K562 (cell line): ENCODE results near the gene ZNF32. TPM values are rescaled to one million over a fixed set of nuclear protein-coding genes. Genes with fewer than 3 reads are reported as not detected.

Experiments used
- ATAC-seq: fragments of 200-7000 bp; cut with Tn5 transposase; 3 replicates; pipeline ENCODE4 v1.9.1; 2020; ENCODE audit warnings: moderate library complexity
- BruUV-seq: library from RNA; stranded (reverse); fragments of 400-500 nt; replicated peaks from 2 replicates; lab custom pipeline; 2021; lab: Mats Ljungman, UMichigan
- CTCF ChIA-PET: fragments of 300-600 bp; formaldehyde crosslinking; extraction: SDS; loops from one replicate; lab custom pipeline; 2021; ENCODE audit warnings: low intra/inter-chr PET ratio; lab: Yijun Ruan, JAX
- POLR2A ChIA-PET: fragments of 300-600, 350-650 bp; sonication (Branson Sonifier 250); formaldehyde crosslinking; extraction: SDS; loops from one replicate; lab custom pipeline; 2021; ENCODE audit warnings: antibody characterized with exemption, inconsistent platforms; lab: Yijun Ruan, JAX
- DNase-seq, 4 experiments: peaks; one replicate each; pipeline versions ENCODE4 v3.0.0 to v3.0.0-alpha.2; 2011 to 2018; ENCODE audit warnings: low spot score in 3 of 4, mixed read lengths in 3 of 4; ENCODE audit errors: extremely low read depth in 1 of 4
- FAIRE-seq: peaks from 2 replicates; lab custom pipeline; 2011; peaks lifted over from hg19 to GRCh38; lab: Jason Lieb, UNC
- H2AFZ ChIP-seq: 2 replicates; pipeline ENCODE4 v1.6.0; 2011; ENCODE audit warnings: low read depth, low read length, control low read depth, inconsistent platforms
- H3K27ac ChIP-seq: fragments of 200-600 bp; 3 replicates; pipeline ENCODE4 v1.8.0; 2011; ENCODE audit warnings: low read depth, mild to moderate bottlenecking, control low read depth, inconsistent platforms, low read length, moderate library complexity, mixed read lengths; ENCODE audit errors: extremely low read depth
- H3K27me3 ChIP-seq, 2 experiments: fragments of 300-600 bp in 1 of 2; 2 replicates in 1 of 2; 3 replicates in 1 of 2; pipeline versions ENCODE4 v1.6.0 to v1.8.0; 2011; ENCODE audit warnings: inconsistent platforms in 2 of 2, low read length in 2 of 2, mild to moderate bottlenecking in 1 of 2, mixed read lengths in 1 of 2, moderate library complexity in 1 of 2; ENCODE audit not compliant: control insufficient read depth in 2 of 2, insufficient read depth in 2 of 2
- H3K36me3 ChIP-seq: fragments of 300-600 bp; 3 replicates; pipeline ENCODE4 v1.8.0; 2011; ENCODE audit warnings: mild to moderate bottlenecking, low read length, inconsistent platforms; ENCODE audit not compliant: control insufficient read depth, insufficient read depth
- H3K4me1 ChIP-seq, 2 experiments: fragments of 200-600 bp in 1 of 2; replicated peaks in 1 of 2; 2 replicates in 1 of 2; 3 replicates in 1 of 2; pipeline versions ENCODE4 v1.5.1 to v1.8.0; 2011; ENCODE audit warnings: inconsistent platforms in 2 of 2, low read length in 2 of 2, mild to moderate bottlenecking in 1 of 2, mixed read lengths in 1 of 2, moderate library complexity in 1 of 2; ENCODE audit not compliant: control insufficient read depth in 2 of 2, insufficient read depth in 2 of 2
- H3K4me2 ChIP-seq: 2 replicates; pipeline ENCODE4 v1.6.1; 2011; ENCODE audit warnings: low read length, control low read depth, inconsistent platforms, mixed read lengths; ENCODE audit not compliant: insufficient read depth
- H3K4me3 ChIP-seq: fragments of 200-600 bp; sonication (generic), shearing (Covaris generic); 2 replicates; pipeline ENCODE4 v1.5.1; 2016; ENCODE audit warnings: control low read depth, inconsistent platforms
- H3K79me2 ChIP-seq: fragments of 200-600 bp; 3 replicates; pipeline ENCODE4 v1.8.0; 2011; ENCODE audit warnings: low read length, inconsistent platforms; ENCODE audit not compliant: control insufficient read depth, insufficient read depth
- H3K9ac ChIP-seq, 2 experiments: 2 replicates each; pipeline versions ENCODE4 v1.6.0 to v1.6.1; 2011; ENCODE audit warnings: low read depth in 2 of 2, low read length in 2 of 2, control low read depth in 1 of 2, inconsistent platforms in 1 of 2, mild to moderate bottlenecking in 1 of 2, mixed read lengths in 1 of 2; ENCODE audit not compliant: insufficient read depth in 1 of 2
- H3K9me1 ChIP-seq: one replicate; pipeline ENCODE4 v1.6.0; 2011; ENCODE audit warnings: inconsistent platforms, mild to moderate bottlenecking, low read length, moderate library complexity; ENCODE audit not compliant: control insufficient read depth, insufficient read depth
- H3K9me3 ChIP-seq: replicated peaks from 2 replicates; pipeline ENCODE4 v1.5.1; 2011; ENCODE audit warnings: low read depth, low read length, inconsistent platforms; ENCODE audit not compliant: control insufficient read depth, insufficient read depth
- H4K20me1 ChIP-seq: replicated peaks from 2 replicates; pipeline ENCODE4 v1.6.1; 2011; ENCODE audit warnings: low read length, inconsistent platforms, mixed read lengths; ENCODE audit not compliant: control insufficient read depth, insufficient read depth
- DEAF1 ChIP-seq: fragments of 450-650 bp; formaldehyde crosslinking; IDR thresholded peaks from 2 replicates; pipeline ENCODE4 v1.4.0; 2020; ENCODE audit warnings: mild to moderate bottlenecking, moderate library complexity
- ETV1 ChIP-seq: fragments of 450-650 bp; conservative IDR thresholded peaks from 2 replicates; pipeline ENCODE4 v1.6.1; 2016; ENCODE audit warnings: missing genetic modification characterization, control low read depth, low read depth, missing compliant biosample characterization
- NR2C2 ChIP-seq, 2 experiments: fragments of 200-800 bp in 1 of 2; sonication (Bioruptor generic) in 1 of 2; sonication (generic) in 1 of 2; formaldehyde crosslinking in 1 of 2; IDR thresholded peaks; 2 replicates each; pipeline versions ENCODE4 v1.6.1 to v1.8.0; 2016 to 2022; ENCODE audit warnings: mild to moderate bottlenecking in 1 of 2, missing compliant biosample characterization in 1 of 2, missing genetic modification characterization in 1 of 2, missing genetic modification reagents in 1 of 2
- PYGO2 ChIP-seq: fragments of 450-650 bp; IDR thresholded peaks from 2 replicates; pipeline ENCODE4 v1.6.1; 2016; ENCODE audit warnings: mild to moderate bottlenecking, missing genetic modification characterization, moderate library complexity, missing compliant biosample characterization
- TFAM ChIP-seq: fragments of 250-450 bp; sonication (Bioruptor Pico); conservative IDR thresholded peaks from 2 replicates; pipeline ENCODE4 v1.5.0; 2021; ENCODE audit warnings: mild to moderate bottlenecking, moderate library complexity
- ZBTB12 ChIP-seq: fragments of 250-450 bp; sonication (Bioruptor Pico); IDR thresholded peaks from 2 replicates; pipeline ENCODE4 v1.4.0; 2020
- ZNF561 ChIP-seq: fragments of 450-650 bp; formaldehyde crosslinking; conservative IDR thresholded peaks from 2 replicates; pipeline ENCODE4 v1.4.0; 2020; ENCODE audit warnings: mild to moderate bottlenecking, moderate library complexity
- WGBS: fragments of 100-300 bp; shearing (Covaris generic); methylation state at CpG from one replicate; pipeline ENCODE4 v1.1.6; 2016; ENCODE audit warnings: low coverage, mixed read lengths; ENCODE audit not compliant: insufficient coverage; ENCODE audit errors: missing lambda C conversion rate; 5-methylcytosine and 5-hydroxymethylcytosine counted together
- in situ Hi-C: fragments of 300-500 bp; cut with MboI; formaldehyde crosslinking; loops from 4 replicates; pipeline ENCODE4 v1.15.0; 2018; ENCODE audit warnings: inconsistent platforms, mixed read lengths
- intact Hi-C: fragments of 100-400 bp; cut with micrococcal nuclease; formaldehyde crosslinking; loops from 2 replicates; pipeline ENCODE4 v1.14.2; 2022
- polyA plus RNA-seq, 8 experiments: library from polyadenylated mRNA; depleted of rRNA in 4 of 8; stranded (reverse) in 5 of 8; unstranded in 3 of 8; fragments of >200 nt; fragmentation: Nextera tagmentation in 2 of 8; fragmentation: Illumina TruSeq in 1 of 8; extraction: Ambion mirVana in 2 of 8; extraction: Trizol in 1 of 8; gene quantifications; 2 replicates each; pipeline versions ENCODE4 v1.2.1 to v1.2.3, GENCODE V29; 2011 to 2014; ENCODE audit warnings: inconsistent platforms in 1 of 8, missing spikeins in 1 of 8
- total RNA-seq, 7 experiments: library from RNA; depleted of rRNA in 6 of 7; stranded (reverse); fragments of >200 nt in 6 of 7; fragmentation: Illumina TruSeq in 2 of 7; extraction: Trizol in 2 of 7; gene quantifications; 2 replicates each; pipeline versions ENCODE4 v1.2.1 to v1.2.3, GENCODE V29; 2011 to 2021; ENCODE audit warnings: low replicate concordance in 1 of 7
- TF ChIP-seq, protein P1 (sequence below): sonication (generic); formaldehyde crosslinking; IDR thresholded peaks from 2 replicates; pipeline ENCODE4 v1.8.0; 2022; ENCODE audit warnings: missing genetic modification reagents, mild to moderate bottlenecking, moderate library complexity, borderline replicate concordance
- TF ChIP-seq, protein P2 (sequence below): fragments of 450-650 bp; formaldehyde crosslinking; IDR thresholded peaks from 2 replicates; pipeline ENCODE4 v1.4.0; 2020; ENCODE audit warnings: mild to moderate bottlenecking, mixed read lengths
- TF ChIP-seq, protein P3 (sequence below): fragments of 450-650 bp; IDR thresholded peaks from 2 replicates; pipeline ENCODE4 v1.6.1; 2018; ENCODE audit not compliant: partially characterized antibody

The ZNF32 gene
- total and polyA plus RNA-seq, 9 of the 15 experiments (the other 6 are each of a cell fraction or from before 2014, with no cell fraction given): 17.3 to 57.0 (median 26.3) TPM

DNA sequence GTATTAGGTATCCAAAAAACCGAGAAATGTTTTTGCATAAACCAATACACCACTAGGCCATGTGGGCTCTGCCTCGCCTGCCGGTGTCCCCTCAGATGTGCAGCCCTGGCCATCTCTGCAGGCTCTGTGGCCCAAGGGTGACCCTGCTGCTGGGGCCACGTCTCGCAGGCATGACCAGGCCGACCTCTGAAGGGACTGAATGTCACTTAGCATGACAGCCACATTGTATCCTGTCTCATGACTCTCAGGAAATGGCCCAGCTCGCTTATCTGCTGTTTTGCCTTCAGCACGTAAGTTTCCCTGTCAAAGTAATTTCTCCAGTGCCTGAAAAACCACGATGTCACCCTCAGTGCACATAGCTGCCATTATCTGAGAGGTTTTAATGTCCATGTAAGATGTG lies 49.5 kb upstream of the ZNF32 start (continued):
- TF ChIP-seq DEAF1 (CRISPR knock-in tag): no peak
- no peak for TF ChIP-seq TFAM (CRISPR knock-in tag)
- no peak for TF ChIP-seq NR2C2 (CRISPR knock-in tag; IDR thresholded peaks at IDR 0.05)
- peak; percentile 61; the same call in 1 of the 2 replicates for TF ChIP-seq NR2C2 (tag; IDR thresholded peaks at IDR 0.05)
- TF ChIP-seq ETV1: peak; percentile 89
- TF ChIP-seq ZBTB12 (CRISPR knock-in tag): no peak
- TF ChIP-seq, all 486 proteins: peak for 5

GRCh38 chr10:43696909-43697483 lies 48.3 kb upstream of the ZNF32 start:
- FAIRE-seq (no peak), DNase-seq (no peak), ATAC-seq (no peak)
- CTCF ChIA-PET: interaction anchor here (0.5 kb wide), 1 partner anchor 335 kb away, joined by 3 read pairs; no protein-coding TSS in a partner anchor
- in situ Hi-C loops: no loop called here
- WGBS: 1% methylated on average over 11 of the region's 11 CpGs
- Histone ChIP-seq H4K20me1 (no peaks in the 10 kb centered on the region; the same call in 1 of the 2 replicates), H3K9ac (no peak overlapping the region), H2AFZ (no peak overlapping the region), H3K27me3 (peaks cover 17 to 54% of the 10 kb centered on the region in 2 experiments; a peak in 4 of 5 replicates), H3K9me1 (no peaks in the 10 kb centered on the region), H3K36me3 (no peaks in the 10 kb centered on the region), H3K4me3 (no peak overlapping the region), H3K4me1 (no peaks in the 10 kb centered on the region), H3K9me3 (no peaks in the 10 kb centered on the region; the same call in 1 of the 2 replicates), H3K79me2 (no peaks in the 10 kb centered on the region), H3K4me2 (no peak overlapping the region), H3K27ac (no peak overlapping the region)
- TF ChIP-seq PYGO2 (tag): no peak
- TF ChIP-seq ZNF561 (CRISPR knock-in tag): no peak
- TF ChIP-seq, protein P1, sequence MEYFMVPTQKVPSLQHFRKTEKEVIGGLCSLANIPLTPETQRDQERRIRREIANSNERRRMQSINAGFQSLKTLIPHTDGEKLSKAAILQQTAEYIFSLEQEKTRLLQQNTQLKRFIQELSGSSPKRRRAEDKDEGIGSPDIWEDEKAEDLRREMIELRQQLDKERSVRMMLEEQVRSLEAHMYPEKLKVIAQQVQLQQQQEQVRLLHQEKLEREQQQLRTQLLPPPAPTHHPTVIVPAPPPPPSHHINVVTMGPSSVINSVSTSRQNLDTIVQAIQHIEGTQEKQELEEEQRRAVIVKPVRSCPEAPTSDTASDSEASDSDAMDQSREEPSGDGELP: no peak
- TF ChIP-seq, protein P2, sequence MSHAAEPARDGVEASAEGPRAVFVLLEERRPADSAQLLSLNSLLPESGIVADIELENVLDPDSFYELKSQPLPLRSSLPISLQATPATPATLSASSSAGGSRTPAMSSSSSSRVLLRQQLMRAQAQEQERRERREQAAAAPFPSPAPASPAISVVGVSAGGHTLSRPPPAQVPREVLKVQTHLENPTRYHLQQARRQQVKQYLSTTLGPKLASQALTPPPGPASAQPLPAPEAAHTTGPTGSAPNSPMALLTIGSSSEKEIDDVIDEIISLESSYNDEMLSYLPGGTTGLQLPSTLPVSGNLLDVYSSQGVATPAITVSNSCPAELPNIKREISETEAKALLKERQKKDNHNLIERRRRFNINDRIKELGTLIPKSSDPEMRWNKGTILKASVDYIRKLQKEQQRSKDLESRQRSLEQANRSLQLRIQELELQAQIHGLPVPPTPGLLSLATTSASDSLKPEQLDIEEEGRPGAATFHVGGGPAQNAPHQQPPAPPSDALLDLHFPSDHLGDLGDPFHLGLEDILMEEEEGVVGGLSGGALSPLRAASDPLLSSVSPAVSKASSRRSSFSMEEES (CRISPR knock-in tag): peak; percentile 45
- TF ChIP-seq, protein P3, sequence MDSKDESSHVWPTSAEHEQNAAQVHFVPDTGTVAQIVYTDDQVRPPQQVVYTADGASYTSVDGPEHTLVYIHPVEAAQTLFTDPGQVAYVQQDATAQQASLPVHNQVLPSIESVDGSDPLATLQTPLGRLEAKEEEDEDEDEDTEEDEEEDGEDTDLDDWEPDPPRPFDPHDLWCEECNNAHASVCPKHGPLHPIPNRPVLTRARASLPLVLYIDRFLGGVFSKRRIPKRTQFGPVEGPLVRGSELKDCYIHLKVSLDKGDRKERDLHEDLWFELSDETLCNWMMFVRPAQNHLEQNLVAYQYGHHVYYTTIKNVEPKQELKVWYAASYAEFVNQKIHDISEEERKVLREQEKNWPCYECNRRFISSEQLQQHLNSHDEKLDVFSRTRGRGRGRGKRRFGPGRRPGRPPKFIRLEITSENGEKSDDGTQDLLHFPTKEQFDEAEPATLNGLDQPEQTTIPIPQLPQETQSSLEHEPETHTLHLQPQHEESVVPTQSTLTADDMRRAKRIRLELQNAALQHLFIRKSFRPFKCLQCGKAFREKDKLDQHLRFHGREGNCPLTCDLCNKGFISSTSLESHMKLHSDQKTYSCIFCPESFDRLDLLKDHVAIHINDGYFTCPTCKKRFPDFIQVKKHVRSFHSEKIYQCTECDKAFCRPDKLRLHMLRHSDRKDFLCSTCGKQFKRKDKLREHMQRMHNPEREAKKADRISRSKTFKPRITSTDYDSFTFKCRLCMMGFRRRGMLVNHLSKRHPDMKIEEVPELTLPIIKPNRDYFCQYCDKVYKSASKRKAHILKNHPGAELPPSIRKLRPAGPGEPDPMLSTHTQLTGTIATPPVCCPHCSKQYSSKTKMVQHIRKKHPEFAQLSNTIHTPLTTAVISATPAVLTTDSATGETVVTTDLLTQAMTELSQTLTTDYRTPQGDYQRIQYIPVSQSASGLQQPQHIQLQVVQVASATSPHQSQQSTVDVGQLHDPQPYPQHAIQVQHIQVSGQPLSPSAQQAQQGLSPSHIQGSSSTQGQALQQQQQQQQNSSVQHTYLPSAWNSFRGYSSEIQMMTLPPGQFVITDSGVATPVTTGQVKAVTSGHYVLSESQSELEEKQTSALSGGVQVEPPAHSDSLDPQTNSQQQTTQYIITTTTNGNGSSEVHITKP: no peak
- POLR2A ChIA-PET: no interaction called here
- intact Hi-C loops: no loop called here
- BruUV-seq: no TSS peak
